Lower leg skin (tissue), 3 donors: Measurements from ENCODE around the gene COL4A4.

Source experiments
- CTCF ChIP-seq, 3 donors: fragments of 450-650 bp; IDR thresholded peaks; one replicate each; pipeline ENCODE4 v1.5.1; 2016; ENCODE audit warnings: antibody characterized with exemption in 3 of 3, mild to moderate bottlenecking in 3 of 3, moderate library complexity in 2 of 3
- POLR2A ChIP-seq, 2 donors: fragments of 450-650 bp; IDR thresholded peaks; one replicate each; pipeline ENCODE4 v1.6.1; 2016 to 2017; ENCODE audit warnings: antibody characterized with exemption in 2 of 2, mild to moderate bottlenecking in 1 of 2, moderate library complexity in 1 of 2

GRCh38 chr2:226994775-226995174 is 169.2 kb downstream of the COL4A4 start:
- TF ChIP-seq CTCF (IDR thresholded peaks at IDR 0.05) (no peak), POLR2A (IDR thresholded peaks at IDR 0.05) (no peak)
